ENCODE measurements around the gene FAM186B. TPM values are rescaled to one million over a fixed set of nuclear protein-coding genes. Genes with fewer than 3 reads are reported as not detected.
A peak's percentile ranks its signal among the peaks of the same experiment; 100 is the strongest.

The FAM186B gene
- total and polyA plus RNA-seq, 2 donors (not counting 1 experiment from before 2014, with no cell fraction given), result 0.10 to 0.33 TPM

DNA sequence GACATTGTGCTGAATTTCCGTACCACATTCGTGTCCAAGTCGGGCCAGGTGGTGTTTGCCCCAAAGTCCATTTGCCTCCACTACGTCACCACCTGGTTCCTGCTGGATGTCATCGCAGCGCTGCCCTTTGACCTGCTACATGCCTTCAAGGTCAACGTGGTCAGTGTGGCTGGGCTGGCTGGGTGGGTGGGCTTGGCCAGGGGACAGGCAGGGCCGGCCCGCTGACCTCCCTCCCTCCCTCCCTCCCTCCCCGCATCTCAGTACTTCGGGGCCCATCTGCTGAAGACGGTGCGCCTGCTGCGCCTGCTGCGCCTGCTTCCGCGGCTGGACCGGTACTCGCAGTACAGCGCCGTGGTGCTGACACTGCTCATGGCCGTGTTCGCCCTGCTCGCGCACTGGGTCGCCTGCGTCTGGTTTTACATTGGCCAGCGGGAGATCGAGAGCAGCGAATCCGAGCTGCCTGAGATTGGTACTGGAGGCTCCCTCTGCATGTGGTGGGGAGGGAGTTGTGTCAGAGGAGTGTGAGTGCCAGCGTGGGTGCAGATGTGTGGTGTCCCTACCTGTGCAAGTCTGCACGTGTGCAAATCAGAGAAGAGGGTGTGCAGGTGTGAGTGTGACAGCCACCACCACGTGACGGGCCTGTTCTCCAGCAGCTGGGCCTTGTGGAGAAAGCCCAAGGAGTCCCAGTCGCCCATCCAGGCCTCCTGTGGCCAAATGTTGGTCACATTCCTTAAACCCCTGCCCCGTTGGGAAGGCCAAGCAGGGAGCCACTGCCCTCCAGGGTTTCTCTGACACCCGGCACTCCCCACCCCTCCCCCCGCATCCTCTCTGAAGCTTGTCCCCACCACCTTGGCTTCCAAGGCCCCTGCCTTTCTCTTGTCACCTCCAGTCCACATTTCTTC, 61.3 kb downstream of the FAM186B start:
- H3K27me3 ChIP-seq (ENCODE audit: control insufficient read depth, insufficient read depth, low read length), result peaks cover 42% of the 10 kb centered on the region
- H3K9ac ChIP-seq (ENCODE audit: insufficient read depth, low read length), result no peak overlapping the region
- H3K79me2 ChIP-seq (ENCODE audit: control insufficient read depth, insufficient read depth, low read length), result no peaks in the 10 kb centered on the region
- TF ChIP-seq, protein P1, sequence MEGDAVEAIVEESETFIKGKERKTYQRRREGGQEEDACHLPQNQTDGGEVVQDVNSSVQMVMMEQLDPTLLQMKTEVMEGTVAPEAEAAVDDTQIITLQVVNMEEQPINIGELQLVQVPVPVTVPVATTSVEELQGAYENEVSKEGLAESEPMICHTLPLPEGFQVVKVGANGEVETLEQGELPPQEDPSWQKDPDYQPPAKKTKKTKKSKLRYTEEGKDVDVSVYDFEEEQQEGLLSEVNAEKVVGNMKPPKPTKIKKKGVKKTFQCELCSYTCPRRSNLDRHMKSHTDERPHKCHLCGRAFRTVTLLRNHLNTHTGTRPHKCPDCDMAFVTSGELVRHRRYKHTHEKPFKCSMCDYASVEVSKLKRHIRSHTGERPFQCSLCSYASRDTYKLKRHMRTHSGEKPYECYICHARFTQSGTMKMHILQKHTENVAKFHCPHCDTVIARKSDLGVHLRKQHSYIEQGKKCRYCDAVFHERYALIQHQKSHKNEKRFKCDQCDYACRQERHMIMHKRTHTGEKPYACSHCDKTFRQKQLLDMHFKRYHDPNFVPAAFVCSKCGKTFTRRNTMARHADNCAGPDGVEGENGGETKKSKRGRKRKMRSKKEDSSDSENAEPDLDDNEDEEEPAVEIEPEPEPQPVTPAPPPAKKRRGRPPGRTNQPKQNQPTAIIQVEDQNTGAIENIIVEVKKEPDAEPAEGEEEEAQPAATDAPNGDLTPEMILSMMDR (conservative IDR thresholded peaks at IDR 0.05 in 1 of 2, IDR thresholded peaks at IDR 0.05 in 1 of 2; ENCODE audit: low read depth in 1 of 2, low read length in 2 of 2), result no peak
- TF ChIP-seq EZH2 (IDR thresholded peaks at IDR 0.05; ENCODE audit: low read length, missing control alignments), result peak; percentile 26
- DNase-seq (ENCODE audit: low read depth in 2 of 2), result no peak
- no peaks in the 10 kb centered on the region for H3K4me1 ChIP-seq (ENCODE audit: control insufficient read depth, extremely low read depth, insufficient read depth, low read length)
- H3K27ac ChIP-seq (ENCODE audit: insufficient read depth, low read length), result no peak overlapping the region
- H3K36me3 ChIP-seq (ENCODE audit: control insufficient read depth, insufficient read depth, low read length), result no peaks in the 10 kb centered on the region
- no peak overlapping the region for H3K4me2 ChIP-seq (ENCODE audit: extremely low read depth, insufficient read depth, low read length)
- H2AFZ ChIP-seq (ENCODE audit: low read length), result no peak overlapping the region
- H4K20me1 ChIP-seq (ENCODE audit: control insufficient read depth, extremely low read depth, insufficient read depth, low read length), result no peaks in the 10 kb centered on the region
- no peaks in the 10 kb centered on the region for H3K9me3 ChIP-seq (ENCODE audit: control insufficient read depth, insufficient read depth, low read depth, low read length)
- H3K4me3 ChIP-seq (replicated peaks in 1 of 4; ENCODE audit: control extremely low read depth in 1 of 4, insufficient read depth in 1 of 4, low read depth in 3 of 4, low read length in 4 of 4), result no peak overlapping the region

DNA sequence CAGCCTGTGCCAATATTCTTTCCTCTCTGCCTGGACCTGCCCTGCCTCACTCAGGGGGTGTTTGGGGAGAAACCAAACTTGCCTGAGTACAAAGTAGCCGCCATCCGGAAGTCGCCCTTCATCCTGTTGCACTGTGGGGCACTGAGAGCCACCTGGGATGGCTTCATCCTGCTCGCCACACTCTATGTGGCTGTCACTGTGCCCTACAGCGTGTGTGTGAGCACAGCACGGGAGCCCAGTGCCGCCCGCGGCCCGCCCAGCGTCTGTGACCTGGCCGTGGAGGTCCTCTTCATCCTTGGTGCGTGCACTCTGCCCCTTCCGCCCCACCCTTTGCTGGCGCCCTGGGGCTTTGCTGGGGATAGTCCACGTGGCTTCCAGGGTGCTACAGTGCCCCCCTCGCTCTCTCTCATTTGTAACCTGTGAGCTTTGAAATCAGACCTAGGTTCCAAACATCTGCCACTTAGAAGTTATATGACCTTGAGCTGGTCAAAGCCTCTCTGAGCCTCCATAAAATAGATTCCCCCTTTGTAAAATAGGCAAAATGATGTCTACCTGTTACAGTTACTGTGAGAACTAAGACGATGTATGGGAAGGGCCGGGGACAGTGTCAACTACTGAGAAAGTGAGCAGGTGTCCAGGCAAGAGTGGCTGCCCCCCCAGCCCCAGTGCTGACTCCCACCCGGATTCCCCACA, 62.1 kb downstream of the FAM186B start:
- Histone ChIP-seq H3K36me3 (ENCODE audit: control insufficient read depth, insufficient read depth, low read length) (no peaks in the 10 kb centered on the region), H3K9me3 (ENCODE audit: control insufficient read depth, insufficient read depth, low read depth, low read length) (no peaks in the 10 kb centered on the region), H3K79me2 (ENCODE audit: control insufficient read depth, insufficient read depth, low read length) (no peaks in the 10 kb centered on the region), H4K20me1 (ENCODE audit: control insufficient read depth, extremely low read depth, insufficient read depth, low read length) (no peaks in the 10 kb centered on the region), H3K4me2 (ENCODE audit: extremely low read depth, insufficient read depth, low read length) (no peak overlapping the region), H3K4me3 (replicated peaks in 1 of 4; ENCODE audit: control extremely low read depth in 1 of 4, insufficient read depth in 1 of 4, low read depth in 3 of 4, low read length in 4 of 4) (no peak overlapping the region), H2AFZ (ENCODE audit: low read length) (no peak overlapping the region), H3K4me1 (ENCODE audit: control insufficient read depth, extremely low read depth, insufficient read depth, low read length) (no peaks in the 10 kb centered on the region), H3K27me3 (ENCODE audit: control insufficient read depth, insufficient read depth, low read length) (peaks cover 38% of the 10 kb centered on the region), H3K27ac (ENCODE audit: insufficient read depth, low read length) (no peak overlapping the region), H3K9ac (ENCODE audit: insufficient read depth, low read length) (no peak overlapping the region)
- DNase-seq (ENCODE audit: low read depth in 2 of 2), result no peak
- no peak for TF ChIP-seq EZH2 (IDR thresholded peaks at IDR 0.05; ENCODE audit: low read length, missing control alignments)
- TF ChIP-seq, protein P1 (conservative IDR thresholded peaks at IDR 0.05 in 1 of 2, IDR thresholded peaks at IDR 0.05 in 1 of 2; ENCODE audit: low read depth in 1 of 2, low read length in 2 of 2), result no peak

GRCh38 chr12:49542592-49543160, 62.8 kb downstream of the FAM186B start:
- no peak overlapping the region for H3K4me2 ChIP-seq (ENCODE audit: extremely low read depth, insufficient read depth, low read length)
- no peak overlapping the region for H2AFZ ChIP-seq (ENCODE audit: low read length)
- no peak for DNase-seq (ENCODE audit: low read depth in 2 of 2)

More at GRCh38 chr12:49542592-49543160, 62.8 kb downstream of the FAM186B start:
- Histone ChIP-seq H4K20me1 (ENCODE audit: control insufficient read depth, extremely low read depth, insufficient read depth, low read length) (no peaks in the 10 kb centered on the region), H3K79me2 (ENCODE audit: control insufficient read depth, insufficient read depth, low read length) (no peaks in the 10 kb centered on the region), H3K27ac (ENCODE audit: insufficient read depth, low read length) (no peak overlapping the region), H3K9me3 (ENCODE audit: control insufficient read depth, insufficient read depth, low read depth, low read length) (no peaks in the 10 kb centered on the region), H3K4me3 (replicated peaks in 1 of 4; ENCODE audit: control extremely low read depth in 1 of 4, insufficient read depth in 1 of 4, low read depth in 3 of 4, low read length in 4 of 4) (no peak overlapping the region), H3K9ac (ENCODE audit: insufficient read depth, low read length) (no peak overlapping the region), H3K36me3 (ENCODE audit: control insufficient read depth, insufficient read depth, low read length) (no peaks in the 10 kb centered on the region), H3K27me3 (ENCODE audit: control insufficient read depth, insufficient read depth, low read length) (peaks cover 36% of the 10 kb centered on the region), H3K4me1 (ENCODE audit: control insufficient read depth, extremely low read depth, insufficient read depth, low read length) (peaks cover 4% of the 10 kb centered on the region)
- TF ChIP-seq, protein P1 (conservative IDR thresholded peaks at IDR 0.05 in 1 of 2, IDR thresholded peaks at IDR 0.05 in 1 of 2; ENCODE audit: low read depth in 1 of 2, low read length in 2 of 2), result no peak
- no peak for TF ChIP-seq EZH2 (IDR thresholded peaks at IDR 0.05; ENCODE audit: low read length, missing control alignments)

Measured in fibroblast of lung (primary cell).